H1 (cell line): ENCODE data around the gene LCMT1. TPM values are rescaled to one million over a fixed set of nuclear protein-coding genes. Genes with fewer than 3 reads are reported as not detected.
A peak's percentile ranks its signal among the peaks of the same experiment; 100 is the strongest.

Experiments
- CTCF ChIA-PET: fragments of 300-600 bp; sonication (Branson Sonifier 250); formaldehyde crosslinking; loops from one replicate; lab custom pipeline; 2021; ENCODE audit not compliant: partially characterized antibody; lab: Charles Lee
- POLR2A ChIA-PET: fragments of 300-600 bp; sonication (Branson Sonifier 250); formaldehyde crosslinking; loops from one replicate; lab custom pipeline; 2021; ENCODE audit warnings: inconsistent platforms; ENCODE audit not compliant: partially characterized antibody; lab: Charles Lee
- DNase-seq, 2 experiments: peaks; one replicate each; pipeline versions ENCODE4 v3.0.0 to v3.0.0-alpha.2; 2010 to 2022; ENCODE audit warnings: low spot score in 2 of 2, low read depth in 1 of 2, mixed read lengths in 1 of 2
- FAIRE-seq: peaks from 2 replicates; lab custom pipeline; 2011; peaks lifted over from hg19 to GRCh38; lab: Jason Lieb, UNC
- H2AFZ ChIP-seq: 2 replicates; pipeline ENCODE4 v1.8.1; 2012; ENCODE audit warnings: low read length, inconsistent platforms
- H2AK5ac ChIP-seq: 2 replicates; pipeline ENCODE4 v1.6.1; 2013; ENCODE audit warnings: low read depth, low read length
- H2BK120ac ChIP-seq: replicated peaks from 2 replicates; pipeline ENCODE3; 2013; ENCODE audit warnings: low read depth, low read length, inconsistent platforms
- H2BK12ac ChIP-seq: 2 replicates; pipeline ENCODE4 v1.6.1; 2013; ENCODE audit warnings: low read depth, low read length
- H2BK15ac ChIP-seq: 2 replicates; pipeline ENCODE4 v1.6.1; 2013; ENCODE audit warnings: low read length
- H2BK20ac ChIP-seq: 2 replicates; pipeline ENCODE4 v1.6.1; 2013; ENCODE audit warnings: low read length
- H2BK5ac ChIP-seq: 2 replicates; pipeline ENCODE4 v1.6.1; 2013; ENCODE audit warnings: low read depth, low read length
- H3K14ac ChIP-seq: 2 replicates; pipeline ENCODE4 v1.6.1; 2013; ENCODE audit warnings: inconsistent platforms; ENCODE audit not compliant: insufficient read length
- H3K18ac ChIP-seq: 2 replicates; pipeline ENCODE4 v1.6.1; 2013; ENCODE audit warnings: low read length; ENCODE audit errors: extremely low read depth
- H3K23ac ChIP-seq: 2 replicates; pipeline ENCODE4 v1.6.1; 2013; ENCODE audit warnings: inconsistent platforms; ENCODE audit not compliant: insufficient read length
- H3K23me2 ChIP-seq: 2 replicates; pipeline ENCODE4 v1.6.1; 2013; ENCODE audit warnings: low read depth, low read length
- H3K27ac ChIP-seq: 2 replicates; pipeline ENCODE4 v1.6.1; 2011; ENCODE audit warnings: low read depth, low read length, inconsistent platforms
- H3K27me3 ChIP-seq, 4 experiments: replicated peaks in 1 of 4; 1 replicate in 1 of 4; 2 replicates in 3 of 4; pipeline versions ENCODE4 v1.6.1 to v1.8.1; 2011 to 2013; ENCODE audit warnings: low read length in 3 of 4, mild to moderate bottlenecking in 3 of 4, inconsistent platforms in 2 of 4, mixed read lengths in 2 of 4, moderate library complexity in 1 of 4; ENCODE audit not compliant: control insufficient read depth in 3 of 4, insufficient read depth in 3 of 4; ENCODE audit errors: extremely low read depth in 1 of 4
- H3K36me3 ChIP-seq, 4 experiments: 2 replicates each; pipeline versions ENCODE4 v1.6.1 to v1.8.1; 2011 to 2013; ENCODE audit warnings: mild to moderate bottlenecking in 4 of 4, low read length in 3 of 4, moderate library complexity in 2 of 4, control low read depth in 1 of 4, inconsistent platforms in 1 of 4; ENCODE audit not compliant: insufficient read depth in 4 of 4, control insufficient read depth in 2 of 4
- H3K4ac ChIP-seq: replicated peaks from 2 replicates; pipeline ENCODE3; 2013; ENCODE audit warnings: low read length, low read depth, mixed read lengths, inconsistent platforms; ENCODE audit not compliant: insufficient read length
- H3K4me1 ChIP-seq, 4 experiments: replicated peaks in 1 of 4; 1 replicate in 1 of 4; 2 replicates in 3 of 4; pipeline versions ENCODE4 v1.6.1 to v1.8.1; 2011 to 2013; ENCODE audit warnings: low read length in 3 of 4, inconsistent platforms in 2 of 4, mixed read lengths in 1 of 4; ENCODE audit not compliant: insufficient read depth in 4 of 4, control insufficient read depth in 3 of 4
- H3K4me2 ChIP-seq, 2 experiments: 2 replicates each; pipeline versions ENCODE4 v1.6.1 to v1.8.1; 2011 to 2013; ENCODE audit warnings: low read depth in 2 of 2, low read length in 2 of 2, control low read depth in 1 of 2, inconsistent platforms in 1 of 2, mild to moderate bottlenecking in 1 of 2; ENCODE audit not compliant: insufficient read depth in 1 of 2
- H3K4me3 ChIP-seq, 4 experiments: fragments of 200-600, 300-600 bp in 1 of 4; sonication (generic), shearing (Covaris generic), sonication (Bioruptor Twin) in 1 of 4; 2 replicates each; pipeline versions ENCODE4 v1.5.1 to v1.8.1; 2011 to 2016; ENCODE audit warnings: low read length in 4 of 4, low read depth in 3 of 4, control low read depth in 2 of 4, inconsistent platforms in 2 of 4, mild to moderate bottlenecking in 2 of 4, mixed read lengths in 1 of 4, moderate library complexity in 1 of 4; ENCODE audit not compliant: insufficient read depth in 2 of 4; ENCODE audit errors: extremely low read depth in 1 of 4
- H3K56ac ChIP-seq: replicated peaks from 2 replicates; pipeline ENCODE3; 2013; ENCODE audit warnings: low read depth, mild to moderate bottlenecking, mixed read lengths, low read length, inconsistent platforms; ENCODE audit not compliant: insufficient read length
- H3K79me1 ChIP-seq: 2 replicates; pipeline ENCODE4 v1.6.1; 2013; ENCODE audit warnings: low read depth, low read length, control low read depth
- H3K79me2 ChIP-seq, 2 experiments: 2 replicates each; pipeline versions ENCODE4 v1.6.1 to v1.8.1; 2012 to 2013; ENCODE audit warnings: low read length in 2 of 2, mild to moderate bottlenecking in 2 of 2, inconsistent platforms in 1 of 2; ENCODE audit not compliant: insufficient read depth in 2 of 2, control insufficient read depth in 1 of 2
- H3K9ac ChIP-seq, 4 experiments: replicated peaks in 1 of 4; 1 replicate in 1 of 4; 2 replicates in 3 of 4; pipeline versions ENCODE4 v1.6.1 to v1.8.1; 2011 to 2013; ENCODE audit warnings: low read depth in 3 of 4, low read length in 3 of 4, control low read depth in 2 of 4, mild to moderate bottlenecking in 2 of 4, moderate library complexity in 2 of 4, inconsistent platforms in 1 of 4; ENCODE audit errors: extremely low read depth in 1 of 4
- H3K9me3 ChIP-seq, 2 experiments: 2 replicates each; pipeline versions ENCODE4 v1.6.1 to v1.8.1; 2012 to 2013; ENCODE audit warnings: mild to moderate bottlenecking in 2 of 2, moderate library complexity in 2 of 2, control low read depth in 1 of 2, inconsistent platforms in 1 of 2, low read depth in 1 of 2, low read length in 1 of 2, mixed read lengths in 1 of 2; ENCODE audit not compliant: insufficient read depth in 2 of 2
- H4K20me1 ChIP-seq, 2 experiments: replicated peaks in 1 of 2; 2 replicates each; pipeline versions ENCODE3 to v1.8.1; 2011 to 2013; ENCODE audit warnings: inconsistent platforms in 2 of 2, low read length in 2 of 2, mild to moderate bottlenecking in 1 of 2; ENCODE audit not compliant: insufficient read depth in 2 of 2, control insufficient read depth in 1 of 2
- H4K5ac ChIP-seq: 2 replicates; pipeline ENCODE4 v1.6.1; 2013; ENCODE audit warnings: low read length, low read depth, mixed read lengths, inconsistent platforms; ENCODE audit not compliant: insufficient read length
- H4K8ac ChIP-seq: 2 replicates; pipeline ENCODE4 v1.8.0; 2013; ENCODE audit warnings: mild to moderate bottlenecking, moderate library complexity, low read length, inconsistent platforms; ENCODE audit not compliant: insufficient read depth; ENCODE audit errors: extremely low read depth
- H4K91ac ChIP-seq: replicated peaks from 2 replicates; pipeline ENCODE3; 2013; ENCODE audit warnings: low read length, mixed read lengths, inconsistent platforms; ENCODE audit not compliant: insufficient read length
- CBX8 ChIP-seq: fragments of 300-800, 300-1000 bp; sonication (generic); IDR thresholded peaks from 2 replicates; pipeline ENCODE4 v1.7.1; 2016; ENCODE audit warnings: low read depth, low read length, borderline replicate concordance
- CEBPB ChIP-seq: IDR thresholded peaks from 2 replicates; pipeline ENCODE4 v1.6.1; 2012; ENCODE audit warnings: low read depth, low read length
- CREB1 ChIP-seq: IDR thresholded peaks from 2 replicates; pipeline ENCODE4 v1.6.1; 2012; ENCODE audit warnings: inconsistent platforms
- HDAC6 ChIP-seq: IDR thresholded peaks from one replicate; pipeline ENCODE4 v1.7.1; 2012; ENCODE audit warnings: low read depth, mild to moderate bottlenecking, inconsistent platforms, low read length, moderate library complexity
- MAFK ChIP-seq: IDR thresholded peaks from 2 replicates; pipeline ENCODE4 v1.6.1; 2012; ENCODE audit warnings: low read depth, mild to moderate bottlenecking, improper control_type of control experiment, low read length
- MAX ChIP-seq: IDR thresholded peaks from 2 replicates; pipeline ENCODE4 v1.6.1; 2012; ENCODE audit warnings: inconsistent platforms
- NRF1 ChIP-seq: IDR thresholded peaks from 2 replicates; pipeline ENCODE4 v1.6.1; 2011; ENCODE audit warnings: mild to moderate bottlenecking, low read depth, low read length, improper control_type of control experiment
- POLR2AphosphoS5 ChIP-seq: IDR thresholded peaks from 2 replicates; pipeline ENCODE4 v1.6.1; 2011; ENCODE audit warnings: low read depth, low read length
- RBBP5 ChIP-seq: IDR thresholded peaks from 2 replicates; pipeline ENCODE4 v1.7.1; 2012; ENCODE audit warnings: low read depth, mild to moderate bottlenecking, inconsistent platforms, low read length, moderate library complexity, borderline replicate concordance
- RFX5 ChIP-seq: IDR thresholded peaks from 2 replicates; pipeline ENCODE4 v1.6.1; 2011; ENCODE audit warnings: low read depth, low read length, improper control_type of control experiment, borderline replicate concordance
- SIX5 ChIP-seq: IDR thresholded peaks from 2 replicates; pipeline ENCODE4 v1.6.1; 2011; ENCODE audit warnings: mild to moderate bottlenecking, low read depth, low read length
- SUZ12 ChIP-seq: fragments of 200-600 bp; sonication (generic); IDR thresholded peaks from 2 replicates; pipeline ENCODE4 v1.6.1; 2012; ENCODE audit warnings: mild to moderate bottlenecking, inconsistent platforms, low read length, moderate library complexity, mixed read lengths
- WGBS, 2 experiments: shearing (Covaris generic) in 1 of 2; methylation state at CpG; one replicate each; pipeline versions ENCODE4 v1.1.6 to v1.1.7; 2013 to 2015; ENCODE audit warnings: low lambda C conversion rate in 2 of 2, mixed read lengths in 2 of 2, inconsistent platforms in 1 of 2, low coverage in 1 of 2, missing lambda C conversion rate in 1 of 2; ENCODE audit not compliant: insufficient replicate concordance in 2 of 2, insufficient coverage in 1 of 2, insufficient read length in 1 of 2; ENCODE audit errors: extremely low coverage in 1 of 2, missing lambda C conversion rate in 1 of 2; 5-methylcytosine and 5-hydroxymethylcytosine counted together
- polyA plus RNA-seq, 7 experiments: library from polyadenylated mRNA; depleted of rRNA in 3 of 7; stranded (reverse) in 5 of 7; unstranded in 2 of 7; fragments of >200 nt in 5 of 7; fragments of 200-250 nt in 2 of 7; gene quantifications; 1 replicate in 5 of 7; 2 replicates in 1 of 7; 4 replicates in 1 of 7; pipeline versions ENCODE4 v1.2.1 to v1.2.3, GENCODE V29; 2011 to 2013; ENCODE audit warnings: missing spikeins in 2 of 7, mixed read lengths in 2 of 7
- total RNA-seq: library from RNA; stranded (reverse); fragmentation: NEBNext Ultra II Directional; extraction: Animal tissue kit (Norgen Biotek cat#: 25700); gene quantifications from 2 replicates; pipeline ENCODE4 v1.2.1, GENCODE V29; 2021

The LCMT1 gene
- total and polyA plus RNA-seq, 2 of the 8 experiments (the other 6 are each of a cell fraction or from before 2014, with no cell fraction given), result 61.0 to 80.8 TPM

- DNase-seq (peak; percentile 73 to 96), FAIRE-seq (no peak)
- peak overlapping the region; percentile 74 to 91 (median 86) for H3K9ac ChIP-seq
- H3K36me3 ChIP-seq, result no peaks in the 10 kb centered on the region
- H2BK15ac ChIP-seq, result no peak overlapping the region
- H2BK20ac ChIP-seq, result no peak overlapping the region
- ChIA-PET CTCF (interaction anchor here (0.7 to 2.0 kb wide), 4 partner anchors 9 to 42 kb away, joined by 3 to 8 read pairs (median 4); no protein-coding TSS in a partner anchor), POLR2A (interaction anchor here (0.6 to 1.9 kb wide), 4 partner anchors 16 to 118 kb away, joined by 3 to 7 read pairs (median 4); no protein-coding TSS in a partner anchor)
- no peak overlapping the region for H3K23ac ChIP-seq
- H3K79me2 ChIP-seq, result peaks cover 0 to under 1% of the 10 kb centered on the region in 2 experiments; a peak in 2 of 4 replicates
- no peaks in the 10 kb centered on the region for H3K79me1 ChIP-seq
- no peak overlapping the region for H2AK5ac ChIP-seq
- 1% methylated on average over 63 of the region's 63 CpGs; no CpG with 5 or more reads in 1 of the 2 experiments for WGBS, 2 experiments
- no peak overlapping the region for H2BK120ac ChIP-seq
- 0 out of 2 replicates have a peak overlapping the region, but pooled peaks have one; percentile 28 for H2AFZ ChIP-seq
- no peaks in the 10 kb centered on the region for H3K27me3 ChIP-seq
- H4K8ac ChIP-seq, result peak overlapping the region; percentile 95
- peaks cover 0 to 7% (median 3%) of the 10 kb centered on the region in 4 experiments; a peak in 3 of 7 replicates for H3K4me1 ChIP-seq
- H3K9me3 ChIP-seq, result no peaks in the 10 kb centered on the region
- H4K5ac ChIP-seq, result peak overlapping the region; percentile 97
- H3K23me2 ChIP-seq, result peaks cover 7% of the 10 kb centered on the region; the same call in 1 of the 2 replicates
- H4K20me1 ChIP-seq, result no peaks in the 10 kb centered on the region
- H3K27ac ChIP-seq, result peak overlapping the region; percentile 80
- no peak overlapping the region for H2BK12ac ChIP-seq
- H4K91ac ChIP-seq, result peak overlapping the region; percentile 60
- H2BK5ac ChIP-seq, result peak overlapping the region; percentile 90
- peak overlapping the region; percentile 81 for H3K4ac ChIP-seq
- H3K56ac ChIP-seq, result peak overlapping the region; percentile 37
- peak overlapping the region; percentile 83 to 90 (median 84) for H3K4me3 ChIP-seq
- H3K14ac ChIP-seq, result no peak overlapping the region
- peak overlapping the region; percentile 75 to 78 for H3K4me2 ChIP-seq
- H3K18ac ChIP-seq, result peak overlapping the region; percentile 90; the same call in 1 of the 2 replicates
- TF ChIP-seq MAFK, result no peak
- no peak for TF ChIP-seq SIX5
- no peak for TF ChIP-seq HDAC6
- TF ChIP-seq SUZ12, result no peak
- TF ChIP-seq CEBPB, result no peak
- peak; percentile 92 for TF ChIP-seq POLR2AphosphoS5
- peak; percentile 57; the same call in 1 of the 2 replicates for TF ChIP-seq RBBP5
- no peak for TF ChIP-seq CBX8
- no peak for TF ChIP-seq RFX5
- TF ChIP-seq MAX, result peak; percentile 70
- TF ChIP-seq CREB1, result peak; percentile 97
- no peak for TF ChIP-seq NRF1
Observed at GRCh38 chr16:25106567-25107465, 4.7 kb upstream of the LCMT1 start.
